Erythroblast (primary cell): Measurements from ENCODE around the gene LRBA.

Experiments used
- GATA1 ChIP-seq: IDR thresholded peaks from 2 replicates; pipeline ENCODE4 v1.6.1; 2011; ENCODE audit warnings: low read depth, mild to moderate bottlenecking, control low read depth, low read length, moderate library complexity
- POLR2A ChIP-seq: IDR thresholded peaks from 2 replicates; pipeline ENCODE4 v1.6.1; 2011; ENCODE audit warnings: mild to moderate bottlenecking, low read length

DNA sequence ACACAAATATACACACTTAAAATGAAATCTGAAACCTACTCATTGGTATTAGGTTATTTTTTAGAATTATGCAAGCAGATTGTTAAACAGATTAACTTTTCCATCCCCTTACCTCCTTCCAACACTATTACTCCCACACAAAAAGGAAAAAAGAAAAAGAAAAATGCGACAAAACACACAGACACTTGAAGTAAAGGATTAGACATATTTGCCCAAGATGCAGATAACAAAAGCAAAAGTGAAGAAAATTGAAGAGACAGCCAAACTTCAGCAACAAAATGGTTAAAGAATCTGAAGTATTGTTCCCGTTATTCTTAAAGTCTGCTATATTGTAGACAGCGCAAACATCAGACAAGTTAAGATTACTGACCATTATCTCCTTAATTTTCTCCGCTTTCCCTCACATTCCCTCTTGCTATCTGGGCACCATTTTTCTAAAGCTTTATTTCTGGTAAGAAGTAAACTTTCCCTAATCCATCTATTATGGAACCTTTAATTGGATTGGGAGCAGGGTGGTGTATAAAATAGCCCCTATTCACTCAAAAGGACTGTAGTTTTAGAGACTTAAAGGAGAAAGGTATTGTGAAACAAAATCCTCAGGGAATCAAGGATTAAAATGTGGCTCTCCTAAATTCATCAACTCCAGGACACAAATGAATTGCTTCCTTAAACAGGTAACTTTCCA, 467.8 kb downstream of the LRBA start:
- TF ChIP-seq POLR2A (no peak), GATA1 (no peak)
